Stomach (tissue), 9 donors: Measurements from ENCODE around the gene HBD. TPM values are rescaled to one million over a fixed set of nuclear protein-coding genes. Genes with fewer than 3 reads are reported as not detected.

Experiments
- DNase-seq, 2 donors: peaks; one replicate each; pipeline versions ENCODE4 v3.0.0 to v3.0.0-alpha.2; 2013 to 2019
- H3K27ac ChIP-seq, 5 donors: fragments of 200-600 bp in 4 of 5; sonication (generic) in 4 of 5; one replicate each; pipeline ENCODE4 v1.5.1; 2013 to 2019; ENCODE audit warnings: mild to moderate bottlenecking in 1 of 5, moderate library complexity in 1 of 5
- H3K27me3 ChIP-seq, 3 donors: fragments of 200-600 bp; sonication (generic); one replicate each; pipeline ENCODE4 v1.5.1; 2017 to 2019; ENCODE audit warnings: mixed run types in 1 of 3
- H3K36me3 ChIP-seq, 4 donors: fragments of 200-600 bp; sonication (generic); 1 replicate in 3 of 4; 2 replicates in 1 of 4; pipeline ENCODE4 v1.5.1; 2016 to 2019
- H3K4me1 ChIP-seq, 4 donors: fragments of 200-600 bp; sonication (generic); one replicate each; pipeline ENCODE4 v1.5.1; 2016 to 2019
- H3K4me3 ChIP-seq, 4 donors: fragments of 200-600 bp; sonication (generic) in 3 of 4; one replicate each; pipeline ENCODE4 v1.5.1; 2016 to 2019; ENCODE audit warnings: mild to moderate bottlenecking in 1 of 4
- H3K9me3 ChIP-seq, 4 donors: fragments of 200-600 bp; sonication (generic); one replicate each; pipeline ENCODE4 v1.5.1; 2016 to 2019
- EP300 ChIP-seq: sonication (generic); formaldehyde crosslinking; IDR thresholded peaks from one replicate; pipeline ENCODE4 v1.6.1; 2017; ENCODE audit warnings: antibody characterized with exemption
- POLR2A ChIP-seq, 4 donors: fragments of 450-650 bp; IDR thresholded peaks; one replicate each; pipeline ENCODE4 v1.6.1; 2016; ENCODE audit warnings: antibody characterized with exemption in 4 of 4, control low read depth in 2 of 4, mild to moderate bottlenecking in 1 of 4, moderate library complexity in 1 of 4
- POLR2AphosphoS5 ChIP-seq, 3 donors: sonication (generic); formaldehyde crosslinking; IDR thresholded peaks; one replicate each; pipeline ENCODE4 v1.6.1; 2016; ENCODE audit warnings: antibody characterized with exemption in 3 of 3
- WGBS, 5 donors: extraction: QIAGEN DNeasy Blood & Tissue Kit in 3 of 5; methylation state at CpG; one replicate each; pipeline versions ENCODE4 v1.1.5 to v1.1.7; 2013 to 2018; 5-methylcytosine and 5-hydroxymethylcytosine counted together
- intact Hi-C: fragments of 100-400 bp; cut with DNase I; formaldehyde crosslinking; loops from one replicate; pipeline ENCODE4 v1.15.1; 2023; ENCODE audit warnings: low total_unique reads
- polyA plus RNA-seq, 3 donors: library from polyadenylated mRNA; stranded (reverse); fragments of 200-250 nt; gene quantifications; one replicate each; pipeline ENCODE4 v1.2.3, GENCODE V29; 2013
- total RNA-seq, 5 donors: library from RNA; depleted of rRNA; stranded (reverse); fragments of >200 nt; gene quantifications; one replicate each; pipeline versions ENCODE4 v1.1.0 to v1.2.3, GENCODE V29; 2014 to 2016
- TF ChIP-seq, protein P1 (sequence below), 7 experiments: fragments of 450-650 bp in 4 of 7; fragments of 200-600 bp in 3 of 7; sonication (generic) in 3 of 7; IDR thresholded peaks; one replicate each; pipeline ENCODE4 v1.5.1; 2016 to 2019; ENCODE audit warnings: antibody characterized with exemption in 7 of 7, control low read depth in 2 of 7, mild to moderate bottlenecking in 1 of 7
- donor health status: healthy with polysubstance abuse.
- donor health status: Bipolar disorder and iron deficiency.
- donor health status: healthy.

Gene HBD
- total and polyA plus RNA-seq, 8 donors, result 0.20 to 4.8 TPM; not detected in 6

DNA sequence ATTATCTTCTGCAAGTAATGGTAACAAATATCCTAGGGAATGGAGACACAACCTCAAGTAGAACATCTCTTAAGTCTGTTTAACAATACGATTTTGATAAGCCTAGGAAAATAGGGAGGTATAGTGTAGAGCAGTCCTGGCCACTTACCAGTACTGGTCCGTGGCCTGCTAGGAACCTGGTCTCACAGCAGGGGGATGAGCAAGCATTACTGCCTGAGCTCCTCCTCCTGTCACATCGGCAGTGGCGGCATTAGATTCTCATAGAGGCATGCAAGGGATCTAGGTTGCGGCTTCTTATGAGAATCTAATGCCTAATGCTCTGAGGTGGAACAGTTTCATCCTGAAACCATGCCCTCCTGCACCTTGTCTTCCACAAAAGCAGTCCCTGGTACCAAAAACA is 38.2 kb downstream of the HBD start:
- Histone ChIP-seq H3K4me3 (no peak overlapping the region), H3K4me1 (no peaks in the 10 kb centered on the region), H3K27ac (no peak overlapping the region), H3K9me3 (no peaks in the 10 kb centered on the region), H3K27me3 (no peaks in the 10 kb centered on the region), H3K36me3 (no peaks in the 10 kb centered on the region)
- intact Hi-C loops, result no loop called here
- TF ChIP-seq EP300 (no peak), POLR2A (IDR thresholded peaks at IDR 0.05) (no peak), POLR2AphosphoS5 (IDR thresholded peaks at IDR 0.05) (no peak)
- TF ChIP-seq, protein P1, sequence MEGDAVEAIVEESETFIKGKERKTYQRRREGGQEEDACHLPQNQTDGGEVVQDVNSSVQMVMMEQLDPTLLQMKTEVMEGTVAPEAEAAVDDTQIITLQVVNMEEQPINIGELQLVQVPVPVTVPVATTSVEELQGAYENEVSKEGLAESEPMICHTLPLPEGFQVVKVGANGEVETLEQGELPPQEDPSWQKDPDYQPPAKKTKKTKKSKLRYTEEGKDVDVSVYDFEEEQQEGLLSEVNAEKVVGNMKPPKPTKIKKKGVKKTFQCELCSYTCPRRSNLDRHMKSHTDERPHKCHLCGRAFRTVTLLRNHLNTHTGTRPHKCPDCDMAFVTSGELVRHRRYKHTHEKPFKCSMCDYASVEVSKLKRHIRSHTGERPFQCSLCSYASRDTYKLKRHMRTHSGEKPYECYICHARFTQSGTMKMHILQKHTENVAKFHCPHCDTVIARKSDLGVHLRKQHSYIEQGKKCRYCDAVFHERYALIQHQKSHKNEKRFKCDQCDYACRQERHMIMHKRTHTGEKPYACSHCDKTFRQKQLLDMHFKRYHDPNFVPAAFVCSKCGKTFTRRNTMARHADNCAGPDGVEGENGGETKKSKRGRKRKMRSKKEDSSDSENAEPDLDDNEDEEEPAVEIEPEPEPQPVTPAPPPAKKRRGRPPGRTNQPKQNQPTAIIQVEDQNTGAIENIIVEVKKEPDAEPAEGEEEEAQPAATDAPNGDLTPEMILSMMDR (IDR thresholded peaks at IDR 0.05), result no peak
- 62 to 77% (median 70%) methylated on average over 5 of the region's 5 CpGs for WGBS, 5 donors
- DNase-seq, result no peak

- peaks cover 0 to 9% (median 3%) of the 10 kb centered on the region in 4 donors for H3K9me3 ChIP-seq
- no peaks in the 10 kb centered on the region for H3K4me1 ChIP-seq
- intact Hi-C loops, result no loop called here
- DNase-seq, result no peak
- WGBS, 5 donors, result 0 to 31% (median 20%) methylated on average over 1 of the region's 1 CpG
- no peak overlapping the region for H3K4me3 ChIP-seq
- H3K36me3 ChIP-seq, result no peaks in the 10 kb centered on the region
- TF ChIP-seq EP300 (no peak), POLR2AphosphoS5 (IDR thresholded peaks at IDR 0.05) (no peak), POLR2A (IDR thresholded peaks at IDR 0.05) (no peak)
- TF ChIP-seq, protein P1 (IDR thresholded peaks at IDR 0.05), result no peak
- H3K27me3 ChIP-seq, result no peaks in the 10 kb centered on the region
- no peak overlapping the region for H3K27ac ChIP-seq
These were observed 41.5 kb downstream of the HBD start for GRCh38 chr11:5192738-5193137.

DNA sequence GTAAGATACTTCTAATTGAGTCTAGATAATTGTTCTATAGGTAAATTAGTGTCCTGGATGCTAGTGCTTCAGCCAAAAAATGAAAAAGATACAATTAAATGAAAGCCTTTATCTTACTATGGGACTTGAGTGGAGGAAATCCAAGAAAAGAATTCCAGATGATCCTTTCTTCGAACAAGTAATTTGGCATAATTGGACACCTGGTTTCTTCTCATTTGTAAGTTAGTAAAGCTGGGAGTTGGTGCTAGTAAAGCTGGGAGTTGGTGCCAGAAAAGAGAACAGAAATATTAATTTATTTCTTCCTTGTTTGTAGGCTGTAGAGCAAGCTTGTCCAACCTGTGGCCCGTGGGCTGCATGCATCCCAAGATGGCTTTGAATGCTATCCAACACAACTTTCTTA is 46.1 kb downstream of the HBD start:
- no peak for TF ChIP-seq POLR2A (IDR thresholded peaks at IDR 0.05)
- TF ChIP-seq POLR2AphosphoS5 (IDR thresholded peaks at IDR 0.05), result no peak
- no peak for TF ChIP-seq EP300
- TF ChIP-seq, protein P1 (IDR thresholded peaks at IDR 0.05), result no peak
- Histone ChIP-seq H3K27ac (no peak overlapping the region), H3K36me3 (no peaks in the 10 kb centered on the region), H3K4me1 (no peaks in the 10 kb centered on the region), H3K4me3 (no peak overlapping the region), H3K27me3 (no peaks in the 10 kb centered on the region), H3K9me3 (peaks cover 0 to 9% (median 3%) of the 10 kb centered on the region in 4 donors)
- DNase-seq, result no peak
- WGBS, 5 donors, result 75 to 90% (median 85%) methylated on average over 2 of the region's 2 CpGs
- intact Hi-C loops, result no loop called here

Other genes with a start within 250 kb of the HBD start
- gene OR51L1, start 239.6 kb downstream of the HBD start, total RNA-seq, result not detected
- not detected for gene OR51L1, start 239.6 kb downstream of the HBD start, polyA plus RNA-seq
- not detected for gene OR52J3, start 188.0 kb downstream of the HBD start, total RNA-seq
- gene OR52J3, start 188.0 kb downstream of the HBD start, polyA plus RNA-seq, result not detected
- gene OR52E2, start 174.9 kb downstream of the HBD start, total RNA-seq, result not detected
- gene OR52E2, start 174.9 kb downstream of the HBD start, polyA plus RNA-seq, result not detected
- 1 to 10 TPM in 1 of 5 donors, not detected in 4; 2.6 TPM for gene OR52E1, start 164.9 kb downstream of the HBD start, total RNA-seq
- not detected for gene OR52E1, start 164.9 kb downstream of the HBD start, polyA plus RNA-seq
- under 1 TPM in 1 of 5 donors, not detected in 4; 0.18 TPM for gene OR52A5, start 96.1 kb downstream of the HBD start, total RNA-seq
- not detected for gene OR52A5, start 96.1 kb downstream of the HBD start, polyA plus RNA-seq
- gene OR52A1, start 79.7 kb downstream of the HBD start, total RNA-seq, result not detected
- not detected for gene OR52A1, start 79.7 kb downstream of the HBD start, polyA plus RNA-seq
- gene OR51V1, start 33.8 kb downstream of the HBD start, total RNA-seq, result not detected
- not detected for gene OR51V1, start 33.8 kb downstream of the HBD start, polyA plus RNA-seq
- 1,000 to 10,000 TPM in 1 of 5 donors, 100 to 1,000 TPM in 1, 10 to 100 TPM in 1, 1 to 10 TPM in 2; 2.9 to 1,619 (median 29.5) TPM for gene HBB, start 7.4 kb downstream of the HBD start, total RNA-seq
- gene HBB, start 7.4 kb downstream of the HBD start, polyA plus RNA-seq, result 10 to 100 TPM in 2 of 3 donors, 1 to 10 TPM in 1; 3.1 to 15.1 (median 13.0) TPM
- gene HBG1, start 15.4 kb upstream of the HBD start, total RNA-seq, result 1 to 10 TPM in 1 of 5 donors, not detected in 4; 6.2 TPM
- not detected for gene HBG1, start 15.4 kb upstream of the HBD start, polyA plus RNA-seq
- gene HBG2, start 20.3 kb upstream of the HBD start, total RNA-seq, result 1,000 to 10,000 TPM in 1 of 5 donors, not detected in 4; 1,854 TPM
- gene HBG2, start 20.3 kb upstream of the HBD start, polyA plus RNA-seq, result under 1 TPM in 1 of 3 donors, not detected in 2; 0.75 TPM
- gene HBE1, start 35.5 kb upstream of the HBD start, total RNA-seq, result 1 to 10 TPM in 1 of 5 donors, not detected in 4; 1.3 TPM
- gene HBE1, start 35.5 kb upstream of the HBD start, polyA plus RNA-seq, result not detected
- not detected for gene OR51B4, start 67.5 kb upstream of the HBD start, total RNA-seq
- not detected for gene OR51B4, start 67.5 kb upstream of the HBD start, polyA plus RNA-seq
- gene OR51B2, start 89.8 kb upstream of the HBD start, total RNA-seq, result under 1 TPM in 1 of 5 donors, not detected in 4; 0.92 TPM
- not detected for gene OR51B2, start 89.8 kb upstream of the HBD start, polyA plus RNA-seq
- gene OR51B5, start 109.0 kb upstream of the HBD start, total RNA-seq, result 1 to 10 TPM in 1 of 5 donors, under 1 TPM in 1, not detected in 3; 0.92 to 1.2 TPM
- gene OR51B5, start 109.0 kb upstream of the HBD start, polyA plus RNA-seq, result not detected
- not detected for gene OR51B6, start 117.0 kb upstream of the HBD start, total RNA-seq
- gene OR51B6, start 117.0 kb upstream of the HBD start, polyA plus RNA-seq, result not detected
- not detected for gene OR51M1, start 149.3 kb upstream of the HBD start, total RNA-seq
- gene OR51M1, start 149.3 kb upstream of the HBD start, polyA plus RNA-seq, result not detected
- gene OR51Q1, start 187.6 kb upstream of the HBD start, total RNA-seq, result not detected
- gene OR51Q1, start 187.6 kb upstream of the HBD start, polyA plus RNA-seq, result not detected
- not detected for gene OR51I1, start 207.0 kb upstream of the HBD start, total RNA-seq
- not detected for gene OR51I1, start 207.0 kb upstream of the HBD start, polyA plus RNA-seq
- not detected for gene OR51I2, start 214.8 kb upstream of the HBD start, total RNA-seq
- not detected for gene OR51I2, start 214.8 kb upstream of the HBD start, polyA plus RNA-seq